ENCODE measurements around the gene HBM.
A peak's percentile ranks its signal among the peaks of the same experiment; 100 is the strongest.
"Not testable (repeated sequence)": the region's sequence is repeated elsewhere in the genome, so short reads cannot be mapped to it uniquely, and the experiment has no call there.

Gene HBM

DNA sequence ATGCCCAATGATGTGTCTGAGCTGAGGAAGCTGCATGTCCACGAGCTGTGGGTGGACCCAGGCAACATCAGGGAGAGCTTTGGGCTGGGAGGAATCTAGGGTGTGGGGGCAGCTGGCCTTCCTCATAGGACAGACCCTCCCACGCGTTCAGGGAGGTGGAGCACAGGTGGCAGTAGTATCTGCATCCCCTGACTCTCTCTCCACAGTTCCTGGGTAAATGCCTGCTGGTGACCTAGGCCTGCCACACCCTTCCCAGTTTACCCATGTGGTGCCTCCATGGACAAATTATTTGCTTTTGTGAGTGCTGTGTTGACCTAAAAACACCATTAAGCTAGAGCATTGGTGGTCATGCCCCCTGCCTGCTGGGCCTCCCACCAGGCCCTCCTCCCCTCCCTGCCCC lies 3.2 kb downstream of the HBM start:
- no peak for DNase-seq (ENCODE audit: low read depth in 2 of 2)

DNA sequence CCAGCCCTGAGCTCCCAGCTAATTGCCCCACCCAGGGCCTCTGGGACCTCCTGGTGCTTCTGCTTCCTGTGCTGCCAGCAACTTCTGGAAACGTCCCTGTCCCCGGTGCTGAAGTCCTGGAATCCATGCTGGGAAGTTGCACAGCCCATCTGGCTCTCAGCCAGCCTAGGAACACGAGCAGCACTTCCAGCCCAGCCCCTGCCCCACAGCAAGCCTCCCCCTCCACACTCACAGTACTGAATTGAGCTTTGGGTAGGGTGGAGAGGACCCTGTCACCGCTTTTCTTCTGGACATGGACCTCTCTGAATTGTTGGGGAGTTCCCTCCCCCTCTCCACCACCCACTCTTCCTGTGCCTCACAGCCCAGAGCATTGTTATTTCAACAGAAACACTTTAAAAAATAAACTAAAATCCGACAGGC lies 4.3 kb downstream of the HBM start:
- DNase-seq (ENCODE audit: low read depth in 2 of 2) = not testable (repeated sequence)

DNA sequence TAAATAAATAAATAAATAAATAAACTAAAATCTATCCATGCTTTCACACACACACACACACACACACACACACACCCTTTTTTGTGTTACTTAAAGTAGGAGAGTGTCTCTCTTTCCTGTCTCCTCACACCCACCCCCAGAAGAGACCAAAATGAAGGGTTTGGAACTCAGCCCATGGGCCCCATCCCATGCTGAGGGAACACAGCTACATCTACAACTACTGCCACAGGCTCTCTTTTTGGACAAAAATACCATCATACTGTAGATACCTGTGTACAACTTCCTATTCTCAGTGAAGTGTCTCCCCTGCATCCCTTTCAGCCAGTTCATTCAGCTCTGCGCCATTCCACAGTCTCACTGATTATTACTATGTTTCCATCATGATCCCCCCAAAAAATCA lies 5.0 kb downstream of the HBM start:
- DNase-seq (ENCODE audit: low read depth in 2 of 2) = no peak

DNA sequence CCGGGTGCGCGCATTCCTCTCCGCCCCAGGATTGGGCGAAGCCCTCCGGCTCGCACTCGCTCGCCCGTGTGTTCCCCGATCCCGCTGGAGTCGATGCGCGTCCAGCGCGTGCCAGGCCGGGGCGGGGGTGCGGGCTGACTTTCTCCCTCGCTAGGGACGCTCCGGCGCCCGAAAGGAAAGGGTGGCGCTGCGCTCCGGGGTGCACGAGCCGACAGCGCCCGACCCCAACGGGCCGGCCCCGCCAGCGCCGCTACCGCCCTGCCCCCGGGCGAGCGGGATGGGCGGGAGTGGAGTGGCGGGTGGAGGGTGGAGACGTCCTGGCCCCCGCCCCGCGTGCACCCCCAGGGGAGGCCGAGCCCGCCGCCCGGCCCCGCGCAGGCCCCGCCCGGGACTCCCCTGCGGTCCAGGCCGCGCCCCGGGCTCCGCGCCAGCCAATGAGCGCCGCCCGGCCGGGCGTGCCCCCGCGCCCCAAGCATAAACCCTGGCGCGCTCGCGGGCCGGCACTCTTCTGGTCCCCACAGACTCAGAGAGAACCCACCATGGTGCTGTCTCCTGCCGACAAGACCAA lies 6.7 kb downstream of the HBM start, which contains the start of gene HBA2:
HBA2 (plus strand) TSS at position 503 of the 568 bp plus-strand sequence; CDS start at position 540, 37 bp downstream.
- not testable (repeated sequence) for DNase-seq (ENCODE audit: low read depth in 2 of 2)

DNA sequence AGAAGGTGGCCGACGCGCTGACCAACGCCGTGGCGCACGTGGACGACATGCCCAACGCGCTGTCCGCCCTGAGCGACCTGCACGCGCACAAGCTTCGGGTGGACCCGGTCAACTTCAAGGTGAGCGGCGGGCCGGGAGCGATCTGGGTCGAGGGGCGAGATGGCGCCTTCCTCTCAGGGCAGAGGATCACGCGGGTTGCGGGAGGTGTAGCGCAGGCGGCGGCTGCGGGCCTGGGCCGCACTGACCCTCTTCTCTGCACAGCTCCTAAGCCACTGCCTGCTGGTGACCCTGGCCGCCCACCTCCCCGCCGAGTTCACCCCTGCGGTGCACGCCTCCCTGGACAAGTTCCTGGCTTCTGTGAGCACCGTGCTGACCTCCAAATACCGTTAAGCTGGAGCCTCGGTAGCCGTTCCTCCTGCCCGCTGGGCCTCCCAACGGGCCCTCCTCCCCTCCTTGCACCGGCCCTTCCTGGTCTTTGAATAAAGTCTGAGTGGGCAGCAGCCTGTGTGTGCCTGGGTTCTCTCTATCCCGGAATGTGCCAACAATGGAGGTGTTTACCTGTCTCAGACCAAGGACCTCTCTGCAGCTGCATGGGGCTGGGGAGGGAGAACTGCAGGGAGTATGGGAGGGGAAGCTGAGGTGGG lies 7.6 kb downstream of the HBM start:
- not testable (repeated sequence) for DNase-seq (ENCODE audit: low read depth in 2 of 2)

DNA sequence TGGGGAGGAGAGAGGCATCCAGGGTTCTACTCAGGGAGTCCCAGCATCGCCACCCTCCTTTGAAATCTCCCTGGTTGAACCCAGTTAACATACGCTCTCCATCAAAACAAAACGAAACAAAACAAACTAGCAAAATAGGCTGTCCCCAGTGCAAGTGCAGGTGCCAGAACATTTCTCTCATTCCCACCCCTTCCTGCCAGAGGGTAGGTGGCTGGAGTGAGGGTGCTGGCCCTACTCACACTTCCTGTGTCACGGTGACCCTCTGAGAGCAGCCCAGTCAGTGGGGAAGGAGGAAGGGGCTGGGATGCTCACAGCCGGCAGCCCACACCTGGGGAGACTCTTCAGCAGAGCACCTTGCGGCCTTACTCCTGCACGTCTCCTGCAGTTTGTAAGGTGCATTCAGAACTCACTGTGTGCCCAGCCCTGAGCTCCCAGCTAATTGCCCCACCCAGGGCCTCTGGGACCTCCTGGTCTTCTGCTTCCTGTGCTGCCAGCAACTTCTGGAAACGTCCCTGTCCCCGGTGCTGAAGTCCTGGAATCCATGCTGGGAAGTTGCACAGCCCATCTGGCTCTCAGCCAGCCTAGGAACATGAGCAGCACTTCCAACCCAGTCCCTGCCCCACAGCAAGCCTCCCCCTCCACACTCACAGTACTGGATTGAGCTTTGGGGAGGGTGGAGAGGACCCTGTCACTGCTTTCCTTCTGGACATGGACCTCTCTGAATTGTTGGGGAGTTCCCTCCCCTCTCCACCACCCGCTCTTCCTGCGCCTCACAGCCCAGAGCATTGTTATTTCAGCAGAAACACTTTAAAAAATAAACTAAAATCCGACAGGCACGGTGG lies 8.4 kb downstream of the HBM start:
- DNase-seq (ENCODE audit: low read depth in 2 of 2) = not testable (repeated sequence)

DNA sequence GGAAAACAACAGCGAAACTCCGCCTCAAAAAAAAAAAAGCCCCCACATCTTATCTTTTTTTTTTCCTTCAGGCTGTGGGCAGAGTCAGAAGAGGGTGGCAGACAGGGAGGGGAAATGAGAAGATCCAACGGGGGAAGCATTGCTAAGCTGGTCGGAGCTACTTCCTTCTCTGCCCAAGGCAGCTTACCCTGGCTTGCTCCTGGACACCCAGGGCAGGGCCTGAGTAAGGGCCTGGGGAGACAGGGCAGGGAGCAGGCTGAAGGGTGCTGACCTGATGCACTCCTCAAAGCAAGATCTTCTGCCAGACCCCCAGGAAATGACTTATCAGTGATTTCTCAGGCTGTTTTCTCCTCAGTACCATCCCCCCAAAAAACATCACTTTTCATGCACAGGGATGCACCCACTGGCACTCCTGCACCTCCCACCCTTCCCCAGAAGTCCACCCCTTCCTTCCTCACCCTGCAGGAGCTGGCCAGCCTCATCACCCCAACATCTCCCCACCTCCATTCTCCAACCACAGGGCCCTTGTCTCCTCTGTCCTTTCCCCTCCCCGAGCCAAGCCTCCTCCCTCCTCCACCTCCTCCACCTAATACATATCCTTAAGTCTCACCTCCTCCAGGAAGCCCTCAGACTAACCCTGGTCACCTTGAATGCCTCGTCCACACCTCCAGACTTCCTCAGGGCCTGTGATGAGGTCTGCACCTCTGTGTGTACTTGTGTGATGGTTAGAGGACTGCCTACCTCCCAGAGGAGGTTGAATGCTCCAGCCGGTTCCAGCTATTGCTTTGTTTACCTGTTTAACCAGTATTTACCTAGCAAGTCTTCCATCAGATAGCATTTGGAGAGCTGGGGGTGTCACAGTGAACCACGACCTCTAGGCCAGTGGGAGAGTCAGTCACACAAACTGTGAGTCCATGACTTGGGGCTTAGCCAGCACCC lies 9.5 kb downstream of the HBM start:
- no peak for DNase-seq (ENCODE audit: low read depth in 2 of 2)

DNA sequence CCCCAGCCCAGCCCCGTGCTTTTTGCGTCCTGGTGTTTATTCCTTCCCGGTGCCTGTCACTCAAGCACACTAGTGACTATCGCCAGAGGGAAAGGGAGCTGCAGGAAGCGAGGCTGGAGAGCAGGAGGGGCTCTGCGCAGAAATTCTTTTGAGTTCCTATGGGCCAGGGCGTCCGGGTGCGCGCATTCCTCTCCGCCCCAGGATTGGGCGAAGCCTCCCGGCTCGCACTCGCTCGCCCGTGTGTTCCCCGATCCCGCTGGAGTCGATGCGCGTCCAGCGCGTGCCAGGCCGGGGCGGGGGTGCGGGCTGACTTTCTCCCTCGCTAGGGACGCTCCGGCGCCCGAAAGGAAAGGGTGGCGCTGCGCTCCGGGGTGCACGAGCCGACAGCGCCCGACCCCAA lies 10.2 kb downstream of the HBM start:
- DNase-seq (ENCODE audit: low read depth in 2 of 2) = not testable (repeated sequence)

DNA sequence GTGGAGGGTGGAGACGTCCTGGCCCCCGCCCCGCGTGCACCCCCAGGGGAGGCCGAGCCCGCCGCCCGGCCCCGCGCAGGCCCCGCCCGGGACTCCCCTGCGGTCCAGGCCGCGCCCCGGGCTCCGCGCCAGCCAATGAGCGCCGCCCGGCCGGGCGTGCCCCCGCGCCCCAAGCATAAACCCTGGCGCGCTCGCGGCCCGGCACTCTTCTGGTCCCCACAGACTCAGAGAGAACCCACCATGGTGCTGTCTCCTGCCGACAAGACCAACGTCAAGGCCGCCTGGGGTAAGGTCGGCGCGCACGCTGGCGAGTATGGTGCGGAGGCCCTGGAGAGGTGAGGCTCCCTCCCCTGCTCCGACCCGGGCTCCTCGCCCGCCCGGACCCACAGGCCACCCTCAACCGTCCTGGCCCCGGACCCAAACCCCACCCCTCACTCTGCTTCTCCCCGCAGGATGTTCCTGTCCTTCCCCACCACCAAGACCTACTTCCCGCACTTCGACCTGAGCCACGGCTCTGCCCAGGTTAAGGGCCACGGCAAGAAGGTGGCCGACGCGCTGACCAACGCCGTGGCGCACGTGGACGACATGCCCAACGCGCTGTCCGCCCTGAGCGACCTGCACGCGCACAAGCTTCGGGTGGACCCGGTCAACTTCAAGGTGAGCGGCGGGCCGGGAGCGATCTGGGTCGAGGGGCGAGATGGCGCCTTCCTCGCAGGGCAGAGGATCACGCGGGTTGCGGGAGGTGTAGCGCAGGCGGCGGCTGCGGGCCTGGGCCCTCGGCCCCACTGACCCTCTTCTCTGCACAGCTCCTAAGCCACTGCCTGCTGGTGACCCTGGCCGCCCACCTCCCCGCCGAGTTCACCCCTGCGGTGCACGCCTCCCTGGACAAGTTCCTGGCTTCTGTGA lies 11.0 kb downstream of the HBM start, which contains the start of gene HBA1:
HBA1 (plus strand) TSS at position 204 of the 906 bp plus-strand sequence; CDS start at position 241, 37 bp downstream.
- DNase-seq (ENCODE audit: low read depth in 2 of 2) = not testable (repeated sequence)

DNA sequence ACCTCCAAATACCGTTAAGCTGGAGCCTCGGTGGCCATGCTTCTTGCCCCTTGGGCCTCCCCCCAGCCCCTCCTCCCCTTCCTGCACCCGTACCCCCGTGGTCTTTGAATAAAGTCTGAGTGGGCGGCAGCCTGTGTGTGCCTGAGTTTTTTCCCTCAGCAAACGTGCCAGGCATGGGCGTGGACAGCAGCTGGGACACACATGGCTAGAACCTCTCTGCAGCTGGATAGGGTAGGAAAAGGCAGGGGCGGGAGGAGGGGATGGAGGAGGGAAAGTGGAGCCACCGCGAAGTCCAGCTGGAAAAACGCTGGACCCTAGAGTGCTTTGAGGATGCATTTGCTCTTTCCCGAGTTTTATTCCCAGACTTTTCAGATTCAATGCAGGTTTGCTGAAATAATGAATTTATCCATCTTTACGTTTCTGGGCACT lies 11.6 kb downstream of the HBM start:
- no peak for DNase-seq (ENCODE audit: low read depth in 2 of 2)

DNA sequence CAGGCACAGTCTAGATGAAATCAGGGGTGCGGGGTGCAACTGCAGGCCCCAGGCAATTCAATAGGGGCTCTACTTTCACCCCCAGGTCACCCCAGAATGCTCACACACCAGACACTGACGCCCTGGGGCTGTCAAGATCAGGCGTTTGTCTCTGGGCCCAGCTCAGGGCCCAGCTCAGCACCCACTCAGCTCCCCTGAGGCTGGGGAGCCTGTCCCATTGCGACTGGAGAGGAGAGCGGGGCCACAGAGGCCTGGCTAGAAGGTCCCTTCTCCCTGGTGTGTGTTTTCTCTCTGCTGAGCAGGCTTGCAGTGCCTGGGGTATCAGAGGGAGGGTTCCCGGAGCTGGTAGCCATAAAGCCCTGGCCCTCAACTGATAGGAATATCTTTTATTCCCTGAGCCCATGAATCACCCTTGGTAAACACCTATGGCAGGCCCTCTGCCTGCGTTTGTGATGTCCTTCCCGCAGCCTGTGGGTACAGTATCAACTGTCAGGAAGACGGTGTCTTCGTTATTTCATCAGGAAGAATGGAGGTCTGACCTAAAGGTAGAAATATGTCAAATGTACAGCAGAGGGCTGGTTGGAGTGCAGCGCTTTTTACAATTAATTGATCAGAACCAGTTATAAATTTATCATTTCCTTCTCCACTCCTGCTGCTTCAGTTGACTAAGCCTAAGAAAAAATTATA lies 12.3 kb downstream of the HBM start:
- DNase-seq (ENCODE audit: low read depth in 2 of 2) = no peak

DNA sequence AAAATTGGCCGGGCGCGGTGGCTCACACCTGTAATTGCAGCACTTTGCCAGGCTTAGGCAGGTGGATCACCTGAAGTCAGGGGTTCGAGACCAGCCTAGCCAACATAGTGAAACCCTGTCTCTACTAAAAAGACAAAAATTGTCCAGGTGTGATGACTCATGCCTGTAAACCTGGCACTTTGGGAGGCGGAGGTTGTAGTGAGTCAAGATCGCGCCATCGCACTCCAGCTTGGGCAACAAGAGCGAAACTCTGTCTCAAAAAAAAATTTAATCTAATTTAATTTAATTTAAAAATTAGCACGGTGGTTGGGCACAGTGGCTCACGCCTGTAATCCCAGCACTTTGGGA lies 12.9 kb downstream of the HBM start:
- no peak for DNase-seq (ENCODE audit: low read depth in 2 of 2)

DNA sequence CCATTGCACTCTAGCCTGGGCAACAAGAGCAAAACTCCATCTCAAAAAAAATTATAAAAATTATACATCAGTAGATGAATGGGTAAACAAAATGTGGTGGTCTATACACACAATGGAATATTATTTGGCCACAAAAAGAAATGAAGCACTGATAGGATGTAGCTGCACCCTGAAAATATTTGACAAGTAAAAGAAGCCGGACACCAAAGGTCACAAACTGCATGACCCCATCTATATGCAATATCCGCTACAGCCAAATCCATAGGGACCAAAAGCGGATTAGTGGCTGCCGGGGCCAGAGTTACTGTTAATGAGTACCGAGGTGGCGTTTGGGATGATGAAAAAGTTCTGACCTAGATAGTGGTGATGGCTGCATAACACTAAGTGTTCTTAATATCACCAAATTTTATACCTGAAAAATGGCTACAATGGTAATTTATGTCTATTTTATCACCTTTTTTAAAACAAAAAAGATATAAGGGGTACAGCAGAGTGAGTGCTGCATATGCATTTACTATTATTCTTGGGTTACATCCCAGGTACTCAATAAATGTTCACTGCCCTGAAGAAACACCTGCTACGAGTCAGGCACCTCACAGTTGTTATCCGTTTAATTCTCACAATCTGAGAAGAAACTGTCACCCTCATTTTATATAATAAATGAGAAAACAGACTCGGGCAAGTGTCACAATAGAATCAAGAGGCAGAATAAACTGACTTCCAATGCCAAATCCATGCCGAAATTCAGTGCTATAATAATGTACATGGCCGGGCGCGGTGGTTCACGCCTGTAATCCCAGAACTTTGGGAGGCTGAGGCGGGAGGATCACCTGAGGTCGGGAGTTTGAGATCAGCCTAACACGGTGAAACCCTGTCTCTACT lies 13.7 kb downstream of the HBM start:
- DNase-seq (ENCODE audit: low read depth in 2 of 2) = no peak

DNA sequence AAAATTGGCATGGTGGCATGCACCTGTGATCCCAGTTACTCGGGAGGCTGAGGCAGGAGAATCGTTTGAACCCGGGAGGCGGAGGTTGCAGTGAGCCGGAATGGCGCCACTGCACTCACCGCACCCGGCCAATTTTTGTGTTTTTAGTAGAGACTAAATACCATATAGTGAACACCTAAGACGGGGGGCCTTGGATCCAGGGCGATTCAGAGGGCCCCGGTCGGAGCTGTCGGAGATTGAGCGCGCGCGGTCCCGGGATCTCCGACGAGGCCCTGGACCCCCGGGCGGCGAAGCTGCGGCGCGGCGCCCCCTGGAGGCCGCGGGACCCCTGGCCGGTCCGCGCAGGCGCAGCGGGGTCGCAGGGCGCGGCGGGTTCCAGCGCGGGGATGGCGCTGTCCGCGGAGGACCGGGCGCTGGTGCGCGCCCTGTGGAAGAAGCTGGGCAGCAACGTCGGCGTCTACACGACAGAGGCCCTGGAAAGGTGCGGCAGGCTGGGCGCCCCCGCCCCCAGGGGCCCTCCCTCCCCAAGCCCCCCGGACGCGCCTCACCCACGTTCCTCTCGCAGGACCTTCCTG lies 14.4 kb downstream of the HBM start, which contains the start of gene HBQ1:
HBQ1 (plus strand) TSS at position 359 of the 575 bp plus-strand sequence; CDS start at position 387, 28 bp downstream.
- peak in 1 of 2 donors; percentile 46 for DNase-seq (ENCODE audit: low read depth in 2 of 2)

DNA sequence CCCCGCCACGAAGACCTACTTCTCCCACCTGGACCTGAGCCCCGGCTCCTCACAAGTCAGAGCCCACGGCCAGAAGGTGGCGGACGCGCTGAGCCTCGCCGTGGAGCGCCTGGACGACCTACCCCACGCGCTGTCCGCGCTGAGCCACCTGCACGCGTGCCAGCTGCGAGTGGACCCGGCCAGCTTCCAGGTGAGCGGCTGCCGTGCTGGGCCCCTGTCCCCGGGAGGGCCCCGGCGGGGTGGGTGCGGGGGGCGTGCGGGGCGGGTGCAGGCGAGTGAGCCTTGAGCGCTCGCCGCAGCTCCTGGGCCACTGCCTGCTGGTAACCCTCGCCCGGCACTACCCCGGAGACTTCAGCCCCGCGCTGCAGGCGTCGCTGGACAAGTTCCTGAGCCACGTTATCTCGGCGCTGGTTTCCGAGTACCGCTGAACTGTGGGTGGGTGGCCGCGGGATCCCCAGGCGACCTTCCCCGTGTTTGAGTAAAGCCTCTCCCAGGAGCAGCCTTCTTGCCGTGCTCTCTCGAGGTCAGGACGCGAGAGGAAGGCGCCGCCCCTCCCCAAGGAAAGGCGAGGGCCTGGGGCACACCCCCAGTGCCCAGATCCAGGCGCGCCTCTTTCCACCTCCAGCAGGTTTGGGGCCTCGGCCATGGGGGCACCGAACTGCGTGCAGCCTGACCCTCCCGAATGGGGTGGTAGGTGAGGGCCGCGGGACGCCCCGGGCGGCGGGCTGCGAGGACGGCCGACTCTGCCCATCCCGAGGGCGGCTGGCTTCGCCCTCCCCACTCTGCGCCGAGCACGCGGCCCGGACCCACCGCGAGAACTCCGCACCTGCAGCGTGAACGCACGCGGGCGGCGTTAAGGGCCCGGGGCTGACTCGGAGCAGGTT lies 15.1 kb downstream of the HBM start:
- DNase-seq (ENCODE audit: low read depth in 2 of 2) = peak; percentile 82 to 84

DNA sequence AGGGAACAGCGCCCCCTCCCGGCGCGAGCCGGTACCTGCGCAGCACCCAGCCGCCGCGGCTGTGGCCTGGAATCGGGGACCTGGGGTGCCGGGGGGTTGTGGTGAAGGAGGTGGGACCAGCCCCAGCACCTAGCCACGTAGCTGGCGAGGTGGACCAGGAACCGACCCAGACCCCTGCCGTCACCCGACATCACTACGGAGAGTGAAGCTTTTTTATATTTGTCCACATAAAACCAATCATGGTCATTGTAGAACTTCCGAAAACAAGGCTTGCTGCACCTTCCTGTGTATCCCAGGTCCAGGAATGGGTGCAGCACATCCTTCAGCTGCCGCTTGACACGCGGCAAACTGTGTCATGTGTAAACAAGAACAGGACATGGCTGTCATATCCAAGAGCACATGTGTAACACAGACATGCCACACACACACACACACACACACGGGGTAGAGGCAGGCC lies 15.8 kb downstream of the HBM start:
- DNase-seq (ENCODE audit: low read depth in 2 of 2) = no peak

DNA sequence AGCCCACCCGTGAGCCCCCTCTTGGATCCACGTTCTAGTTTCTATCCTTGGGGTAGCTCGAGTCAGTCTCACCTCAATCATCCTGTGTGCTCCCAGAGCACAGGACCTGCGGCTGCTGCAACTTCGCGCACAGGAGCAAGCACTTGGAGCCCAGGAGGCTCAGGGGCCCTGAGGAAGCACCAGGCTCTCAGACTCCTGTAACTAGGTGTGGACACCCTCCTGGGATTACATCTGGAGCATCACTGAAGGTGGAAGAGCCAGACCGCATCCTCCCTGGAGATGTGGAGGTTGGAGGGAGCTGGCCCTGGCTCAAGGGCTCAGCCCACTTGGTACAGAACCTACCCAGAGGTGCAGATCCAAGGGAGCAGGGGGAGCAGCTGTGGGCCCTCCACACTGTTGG lies 17.2 kb downstream of the HBM start:
- DNase-seq (ENCODE audit: low read depth in 2 of 2) = no peak

Measured in stimulated activated CD4-positive, alpha-beta T cell treated with anti-CD3 and anti-CD28 coated beads, Interleukin-1b, Interleukin-23, amount 100 ng/mL, for 4 hours (primary cell).